SU-DHL-6 (cell line): Measurements from ENCODE around the gene ATF3.

Experiments
- H2AFZ ChIP-seq: fragments of 200-600 bp; sonication (generic); 2 replicates; pipeline ENCODE4 v1.6.1; 2014; ENCODE audit warnings: low read depth, mild to moderate bottlenecking, moderate library complexity, mixed read lengths, antibody characterized with exemption, low read length; ENCODE audit not compliant: severe bottlenecking
- H3F3A ChIP-seq: fragments of 200-600 bp; shearing (Covaris generic); 2 replicates; pipeline ENCODE4 v1.6.0; 2016; ENCODE audit warnings: antibody characterized with exemption, mild to moderate bottlenecking; ENCODE audit not compliant: insufficient read depth
- H3K27ac ChIP-seq: fragments of 200-600 bp; sonication (generic); 2 replicates; pipeline ENCODE4 v1.5.1; 2016; ENCODE audit warnings: low read depth, mild to moderate bottlenecking, low read length, moderate library complexity, mixed read lengths
- H3K27me3 ChIP-seq: fragments of 200-600 bp; sonication (generic), shearing (Covaris generic); 2 replicates; pipeline ENCODE4 v1.6.0; 2014; ENCODE audit warnings: mild to moderate bottlenecking, low read length
- H3K36me3 ChIP-seq: fragments of 200-600 bp; sonication (generic); 2 replicates; pipeline ENCODE4 v1.6.1; 2014; ENCODE audit warnings: mild to moderate bottlenecking, low read length, mixed read lengths
- H3K4me2 ChIP-seq: fragments of 300-600, 200-600 bp; shearing (Covaris generic), sonication (generic); 2 replicates; pipeline ENCODE4 v1.6.0; 2014; ENCODE audit warnings: low read length, low read depth, mild to moderate bottlenecking; ENCODE audit not compliant: poor library complexity, severe bottlenecking
- H3K4me3 ChIP-seq: fragments of 200-600 bp; sonication (generic); 2 replicates; pipeline ENCODE4 v1.5.1; 2014; ENCODE audit warnings: antibody characterized with exemption, low read length, mild to moderate bottlenecking, mixed read lengths; ENCODE audit not compliant: insufficient read depth, poor library complexity, severe bottlenecking
- H3K79me2 ChIP-seq: fragments of 200-600 bp; sonication (generic); 2 replicates; pipeline ENCODE4 v1.6.1; 2014; ENCODE audit warnings: mild to moderate bottlenecking, low read length, moderate library complexity; ENCODE audit not compliant: insufficient read depth
- H3K9ac ChIP-seq: fragments of 200-600 bp; sonication (generic); 2 replicates; pipeline ENCODE4 v1.7.0; 2014; ENCODE audit warnings: mild to moderate bottlenecking, low read length
- H3K9me2 ChIP-seq: fragments of 200-600 bp; sonication (generic); replicated peaks from 2 replicates; pipeline ENCODE4 v1.6.1; 2014; ENCODE audit warnings: low read length; ENCODE audit not compliant: insufficient read depth
- H3K9me3 ChIP-seq: fragments of 200-600 bp; sonication (generic); 2 replicates; pipeline ENCODE4 v1.6.1; 2014; ENCODE audit warnings: low read length, mixed read lengths; ENCODE audit not compliant: insufficient read depth
- H4K20me1 ChIP-seq: fragments of 200-600 bp; sonication (generic); 2 replicates; pipeline ENCODE4 v1.6.1; 2014; ENCODE audit warnings: low read depth, mild to moderate bottlenecking, antibody characterized with exemption, low read length, moderate library complexity, mixed read lengths
- CTCF ChIP-seq: fragments of 200-600 bp; sonication (generic); IDR thresholded peaks from one replicate; pipeline ENCODE4 v1.5.1; 2017; ENCODE audit warnings: antibody characterized with exemption, mild to moderate bottlenecking, low read length, moderate library complexity; ENCODE audit not compliant: insufficient read depth, poor library complexity, severe bottlenecking
- EZH2phosphoT487 ChIP-seq: fragments of 200-600 bp; sonication (generic), shearing (Covaris generic); conservative IDR thresholded peaks from 2 replicates; pipeline ENCODE4 v1.6.1; 2018; ENCODE audit warnings: mild to moderate bottlenecking, antibody characterized with exemption, low read length, moderate library complexity, mixed read lengths

The ATF3 gene

GRCh38 chr1:212585210-212585609 is 23.4 kb upstream of the ATF3 start:
- H3K36me3 ChIP-seq = no peaks in the 10 kb centered on the region
- H4K20me1 ChIP-seq = no peaks in the 10 kb centered on the region
- no peak overlapping the region for H3K4me3 ChIP-seq
- H3K27me3 ChIP-seq = no peaks in the 10 kb centered on the region
- H3K9me3 ChIP-seq = no peaks in the 10 kb centered on the region
- H2AFZ ChIP-seq = no peak overlapping the region
- no peak overlapping the region for H3K4me2 ChIP-seq
- no peaks in the 10 kb centered on the region for H3K9me2 ChIP-seq
- H3K9ac ChIP-seq = no peak overlapping the region
- no peak for TF ChIP-seq CTCF
- no peak for TF ChIP-seq EZH2phosphoT487
- no peaks in the 10 kb centered on the region for H3K79me2 ChIP-seq
- H3K27ac ChIP-seq = no peak overlapping the region
- H3F3A ChIP-seq = no peaks in the 10 kb centered on the region

- no peaks in the 10 kb centered on the region for H3F3A ChIP-seq
- H3K27ac ChIP-seq = no peak overlapping the region
- H3K4me2 ChIP-seq = no peak overlapping the region
- H3K9ac ChIP-seq = no peak overlapping the region
- H4K20me1 ChIP-seq = no peaks in the 10 kb centered on the region
- no peaks in the 10 kb centered on the region for H3K27me3 ChIP-seq
- no peaks in the 10 kb centered on the region for H3K9me3 ChIP-seq
- no peak overlapping the region for H3K4me3 ChIP-seq
- no peaks in the 10 kb centered on the region for H3K36me3 ChIP-seq
- H2AFZ ChIP-seq = no peak overlapping the region
- TF ChIP-seq EZH2phosphoT487 = no peak
- no peak for TF ChIP-seq CTCF
- H3K79me2 ChIP-seq = no peaks in the 10 kb centered on the region
- no peaks in the 10 kb centered on the region for H3K9me2 ChIP-seq
Measured at GRCh38 chr1:212586206-212587015, 22.1 kb upstream of the ATF3 start.

- H3K27ac ChIP-seq = no peak overlapping the region
- no peak overlapping the region for H2AFZ ChIP-seq
- no peak overlapping the region for H3K4me2 ChIP-seq
Measured at GRCh38 chr1:212587016-212587887, 21.3 kb upstream of the ATF3 start.

More at GRCh38 chr1:212587016-212587887, 21.3 kb upstream of the ATF3 start:
- no peaks in the 10 kb centered on the region for H3K79me2 ChIP-seq
- H4K20me1 ChIP-seq = no peaks in the 10 kb centered on the region
- H3F3A ChIP-seq = no peaks in the 10 kb centered on the region
- no peak for TF ChIP-seq EZH2phosphoT487
- no peak for TF ChIP-seq CTCF
- H3K9ac ChIP-seq = no peak overlapping the region
- H3K27me3 ChIP-seq = no peaks in the 10 kb centered on the region
- H3K9me2 ChIP-seq = no peaks in the 10 kb centered on the region
- H3K36me3 ChIP-seq = no peaks in the 10 kb centered on the region
- H3K9me3 ChIP-seq = no peaks in the 10 kb centered on the region
- no peak overlapping the region for H3K4me3 ChIP-seq
